ENCODE data around the gene ENTPD1.
"Not testable (repeated sequence)": the region's sequence is repeated elsewhere in the genome, so short reads cannot be mapped to it uniquely, and the experiment has no call there.

The ENTPD1 gene

DNA sequence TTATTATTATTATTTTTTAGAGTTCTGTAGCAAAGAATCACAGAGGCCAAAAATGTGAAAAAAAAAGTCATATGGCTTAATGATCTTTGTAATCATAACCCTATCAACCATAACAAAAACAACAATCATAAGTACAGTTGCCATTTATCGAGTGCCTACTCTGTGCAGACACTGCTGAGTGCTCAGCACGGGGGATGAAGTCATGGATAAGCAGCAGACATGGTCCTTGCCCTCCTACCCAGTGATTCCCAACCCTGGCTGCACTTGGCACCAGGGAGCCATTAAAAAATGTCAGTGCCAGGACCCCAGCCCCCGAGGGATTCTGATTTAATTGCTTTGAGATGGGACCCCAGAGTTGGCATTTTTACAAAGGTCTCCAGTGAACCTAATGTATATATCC lies 38.2 kb downstream of the ENTPD1 start:
- DNase-seq (ENCODE audit: low read depth in 1 of 2, low spot score in 1 of 2) = no peak

DNA sequence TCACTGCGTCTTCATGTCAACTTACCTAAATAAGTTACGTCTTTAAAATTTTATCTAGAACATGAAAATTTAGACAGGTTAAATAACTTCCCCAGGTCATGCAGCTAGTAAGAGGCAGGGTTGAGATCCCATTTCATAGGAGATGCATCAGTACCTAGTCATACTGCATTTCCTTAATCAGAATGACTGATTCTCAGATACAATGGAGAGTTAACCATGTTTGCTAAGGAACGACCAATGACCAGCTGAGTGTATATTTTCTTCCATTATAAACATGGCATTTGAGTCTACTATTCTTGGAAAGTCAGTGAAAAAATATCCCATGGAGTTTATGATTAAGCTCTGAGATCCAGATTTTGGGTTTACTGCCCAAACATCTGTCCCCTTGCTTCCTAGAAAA lies 39.6 kb downstream of the ENTPD1 start:
- no peak for DNase-seq (ENCODE audit: low read depth in 1 of 2, low spot score in 1 of 2)

DNA sequence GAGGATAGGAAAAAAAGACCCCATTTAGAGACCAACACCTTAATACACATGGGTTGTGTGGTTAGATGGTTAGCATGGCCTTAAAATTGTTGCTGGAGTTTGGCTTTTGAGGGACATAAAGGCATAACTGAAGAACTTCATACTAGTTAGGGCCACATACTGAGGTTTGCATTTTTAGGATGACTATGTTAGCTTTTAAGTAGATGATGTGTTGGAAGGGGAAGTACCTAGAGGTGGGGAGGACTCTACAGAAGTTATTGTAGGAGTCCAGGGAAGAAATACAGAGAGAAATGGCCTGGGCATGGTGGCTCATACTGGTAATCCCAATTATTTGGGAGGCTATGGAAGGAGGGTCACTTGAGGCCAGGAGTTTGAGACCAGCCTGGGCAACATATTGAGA lies 40.5 kb downstream of the ENTPD1 start:
- DNase-seq (ENCODE audit: low read depth in 1 of 2, low spot score in 1 of 2) = no peak

DNA sequence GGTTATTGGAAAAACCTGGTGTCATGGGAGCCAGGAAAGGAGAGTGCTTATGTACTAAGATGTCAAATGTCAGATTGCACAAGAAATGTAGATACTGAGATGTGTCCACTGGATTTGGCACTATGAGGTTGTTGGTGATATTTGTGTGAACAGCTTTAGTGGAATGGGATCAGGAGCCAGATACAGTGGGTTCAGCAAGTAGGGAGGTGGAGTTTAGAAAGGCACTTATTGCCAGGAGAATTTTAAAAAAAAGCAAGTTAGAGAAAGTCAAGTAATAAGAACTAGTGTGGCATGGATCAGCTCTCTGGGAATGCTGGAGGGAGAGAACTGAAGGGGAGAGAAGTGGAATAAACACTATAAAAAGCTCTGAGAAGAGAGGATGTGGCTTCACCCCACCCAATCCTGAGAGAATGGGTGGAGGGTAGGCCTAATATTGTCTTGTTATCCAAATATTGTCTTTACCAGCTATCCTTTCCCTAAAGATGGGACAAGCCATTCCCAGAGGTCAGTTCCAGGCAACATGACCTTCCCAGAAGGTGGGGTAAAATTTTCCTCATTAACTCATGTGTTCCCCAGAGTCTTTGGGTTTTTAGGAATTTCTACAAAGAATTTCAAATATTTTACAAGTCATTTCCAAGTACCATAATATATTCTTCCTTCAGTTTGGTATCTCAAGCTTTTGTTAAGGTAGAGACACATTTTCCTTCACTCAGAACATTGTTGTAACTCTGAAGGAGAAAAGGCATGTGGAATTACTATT lies 42.3 kb downstream of the ENTPD1 start:
- no peak for DNase-seq (ENCODE audit: low read depth in 1 of 2, low spot score in 1 of 2)

DNA sequence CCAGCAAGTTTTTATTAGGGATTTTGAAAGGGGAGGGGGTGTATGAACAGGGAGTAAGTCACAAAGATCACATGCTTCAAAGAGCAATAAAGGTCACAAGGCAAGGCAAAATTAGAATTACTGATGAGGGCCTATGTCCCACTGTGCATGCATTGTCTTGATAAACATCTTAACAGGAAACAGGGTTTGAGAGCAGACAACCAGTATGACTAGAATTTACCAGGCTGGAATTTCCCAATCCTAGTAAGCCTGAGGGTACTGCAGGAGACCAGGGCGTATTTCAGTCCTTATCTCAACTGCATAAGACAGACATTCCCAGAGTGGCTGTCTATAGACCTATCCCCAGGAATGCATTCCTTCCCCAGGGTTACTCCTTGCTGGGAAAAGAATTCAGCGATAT lies 44.3 kb downstream of the ENTPD1 start:
- DNase-seq (ENCODE audit: low read depth in 1 of 2, low spot score in 1 of 2) = not testable (repeated sequence)

DNA sequence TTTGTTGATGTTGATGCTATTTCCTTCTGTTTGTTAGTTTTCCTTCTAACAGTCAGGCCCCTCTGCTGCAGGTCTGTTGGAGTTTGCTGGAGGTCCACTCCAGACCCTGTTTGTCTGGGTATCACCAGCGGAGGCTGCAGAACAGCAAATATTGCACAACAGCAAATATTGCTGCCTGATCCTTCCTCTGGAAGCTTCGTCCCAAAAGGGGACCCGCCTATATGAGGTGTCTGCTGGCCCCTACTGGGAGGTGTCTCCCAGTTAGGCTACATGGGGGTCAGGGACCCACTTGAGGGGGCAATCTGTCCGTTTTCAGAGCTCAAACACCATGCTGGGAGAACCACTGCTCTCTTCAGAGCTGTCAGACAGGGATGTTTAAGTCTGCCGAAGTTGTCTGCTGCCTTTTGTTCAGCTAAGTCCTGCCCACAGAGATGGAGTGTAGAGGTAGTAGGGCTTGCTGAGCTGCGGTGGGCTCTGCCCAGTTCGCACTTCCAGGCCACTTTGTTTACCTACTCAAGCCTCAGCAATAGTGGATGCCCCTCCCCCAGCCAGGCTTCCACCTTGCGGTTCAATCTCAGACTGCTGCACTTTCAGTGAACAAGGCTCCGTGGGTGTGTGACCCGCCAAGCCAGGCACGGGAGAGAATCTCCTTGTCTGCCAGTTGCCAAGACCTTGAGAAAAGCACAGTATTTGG lies 50.9 kb downstream of the ENTPD1 start:
- DNase-seq (ENCODE audit: low read depth in 1 of 2, low spot score in 1 of 2) = not testable (repeated sequence)

DNA sequence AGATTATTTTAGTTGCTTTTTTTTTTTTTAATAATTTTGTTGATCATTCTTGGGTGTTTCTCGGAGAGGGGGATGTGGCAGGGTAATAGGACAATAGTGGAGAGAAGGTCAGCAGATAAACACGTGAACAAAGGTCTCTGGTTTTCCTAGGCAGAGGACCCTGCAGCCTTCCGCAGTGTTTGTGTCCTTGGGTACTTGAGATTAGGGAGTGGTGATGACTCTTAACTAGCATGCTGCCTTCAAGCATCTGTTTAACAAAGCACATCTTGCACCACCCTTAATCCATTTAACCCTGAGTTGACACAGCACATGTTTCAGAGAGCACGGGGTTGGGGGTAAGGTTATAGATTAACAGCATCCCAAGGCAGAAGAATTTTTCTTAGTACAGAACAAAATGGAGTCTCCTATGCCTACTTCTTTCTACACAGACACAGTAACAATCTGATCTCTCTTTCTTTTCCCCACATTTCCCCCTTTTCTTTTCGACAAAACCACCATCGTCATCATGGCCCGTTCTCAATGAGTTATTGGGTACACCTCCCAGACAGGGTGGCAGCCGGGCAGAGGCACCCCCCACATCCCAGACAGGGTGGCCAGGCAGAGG lies 52.8 kb downstream of the ENTPD1 start:
- not testable (repeated sequence) for DNase-seq (ENCODE audit: low read depth in 1 of 2, low spot score in 1 of 2)

DNA sequence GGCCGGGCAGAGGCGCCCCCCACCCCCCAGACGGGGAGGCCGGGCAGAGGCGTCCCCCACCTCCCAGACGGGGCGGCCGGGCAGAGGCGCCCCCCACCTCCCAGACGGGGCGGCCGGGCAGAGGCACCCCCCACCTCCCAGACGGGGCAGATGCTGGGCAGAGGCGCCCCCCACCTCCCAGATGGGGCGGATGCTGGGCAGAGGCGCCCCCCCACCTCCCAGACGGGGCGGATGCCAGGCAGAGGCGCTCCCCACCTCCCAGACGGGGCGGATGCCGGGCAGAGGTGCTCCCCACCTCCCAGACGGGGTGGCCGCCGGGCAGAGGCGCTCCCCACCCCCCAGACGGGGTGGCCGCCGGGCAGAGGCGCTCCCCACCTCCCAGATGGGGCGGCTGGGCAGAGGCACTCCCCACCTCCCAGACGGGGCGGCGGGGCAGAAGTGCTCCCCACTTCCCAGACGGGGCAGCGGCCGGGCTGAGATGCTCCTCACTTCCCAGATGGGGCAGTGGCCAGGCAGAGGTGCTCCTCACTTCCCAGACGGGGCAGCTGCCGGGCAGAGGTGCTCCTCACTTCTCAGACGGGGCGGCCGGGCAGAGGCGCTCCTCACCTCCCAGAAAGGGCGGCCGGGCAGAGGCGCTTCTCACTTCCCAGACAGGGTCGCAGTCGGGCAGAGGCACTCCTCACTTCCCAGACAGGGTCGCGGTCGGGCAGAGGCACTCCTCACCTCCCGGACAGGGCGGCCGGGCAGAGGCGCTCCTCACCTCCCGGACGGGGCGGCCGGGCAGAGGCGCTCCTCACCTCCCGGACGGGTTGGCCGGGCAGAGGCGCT lies 53.6 kb downstream of the ENTPD1 start:
- no peak for DNase-seq (ENCODE audit: low read depth in 1 of 2, low spot score in 1 of 2)

DNA sequence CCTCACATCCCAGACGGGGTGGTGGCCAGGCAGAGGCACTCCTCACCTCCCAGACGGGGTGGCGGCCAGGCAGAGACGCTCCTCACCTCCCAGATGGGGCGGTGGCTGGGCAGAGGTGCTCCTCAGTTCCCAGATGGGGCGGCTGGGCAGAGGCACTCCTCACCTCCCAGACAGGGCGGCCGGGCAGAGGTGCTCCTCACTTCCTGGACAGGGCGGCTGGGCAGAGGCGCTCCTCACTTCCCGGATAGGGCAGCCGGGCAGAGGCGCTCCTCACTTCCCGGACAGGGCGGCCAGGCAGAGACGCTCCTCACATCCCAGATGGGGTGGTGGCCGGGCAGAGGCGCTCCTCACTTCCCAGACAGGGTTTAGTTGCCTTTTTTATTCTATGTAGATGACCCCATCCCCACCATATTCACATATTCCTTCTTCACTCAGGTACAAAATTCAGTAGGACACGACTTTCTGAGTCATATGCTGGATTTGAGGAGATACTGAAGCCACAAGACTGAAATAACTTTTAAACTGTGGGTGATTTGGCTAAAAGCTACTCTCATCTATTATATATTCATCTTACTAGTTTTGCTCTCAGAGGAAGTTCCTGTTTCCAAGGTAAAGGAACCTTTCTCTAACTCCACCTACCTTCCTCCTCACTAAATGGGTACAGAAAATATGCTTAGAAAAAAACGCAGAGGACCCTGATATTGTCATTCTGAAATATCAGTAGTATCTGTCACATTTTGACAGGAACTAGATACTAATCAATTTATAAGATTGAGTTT lies 54.4 kb downstream of the ENTPD1 start:
- DNase-seq (ENCODE audit: low read depth in 1 of 2, low spot score in 1 of 2) = no peak

DNA sequence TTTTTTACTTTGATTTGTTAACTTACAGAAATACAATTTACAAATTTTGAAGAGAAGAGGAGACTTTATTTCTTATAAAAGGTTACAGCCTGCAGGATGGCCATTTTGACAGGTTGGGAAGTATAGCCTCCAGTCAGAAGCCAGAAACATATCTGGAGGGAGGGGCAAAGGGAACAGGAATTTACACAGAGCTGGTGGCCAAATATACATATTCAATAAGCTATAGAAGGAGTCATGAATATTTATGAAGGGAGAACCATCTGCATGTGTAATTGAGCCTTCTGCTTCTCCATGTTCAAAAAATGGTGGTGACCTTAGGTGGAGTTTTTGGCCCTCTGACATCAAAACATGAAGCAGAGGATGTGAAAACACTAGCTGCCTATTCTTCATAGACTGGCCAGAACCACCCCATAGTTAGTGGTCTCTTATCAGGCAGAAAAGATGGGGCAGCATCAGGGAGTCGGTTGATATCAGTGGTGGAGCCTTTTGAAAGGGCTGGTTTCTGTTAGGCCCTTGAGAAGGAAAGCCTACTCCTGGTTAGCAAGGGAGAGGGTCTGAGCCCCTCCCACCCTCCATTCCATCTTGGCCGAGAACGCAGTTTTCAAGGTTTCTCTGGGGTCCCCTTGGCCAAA lies 57.2 kb downstream of the ENTPD1 start:
- DNase-seq (ENCODE audit: low read depth in 1 of 2, low spot score in 1 of 2) = no peak

DNA sequence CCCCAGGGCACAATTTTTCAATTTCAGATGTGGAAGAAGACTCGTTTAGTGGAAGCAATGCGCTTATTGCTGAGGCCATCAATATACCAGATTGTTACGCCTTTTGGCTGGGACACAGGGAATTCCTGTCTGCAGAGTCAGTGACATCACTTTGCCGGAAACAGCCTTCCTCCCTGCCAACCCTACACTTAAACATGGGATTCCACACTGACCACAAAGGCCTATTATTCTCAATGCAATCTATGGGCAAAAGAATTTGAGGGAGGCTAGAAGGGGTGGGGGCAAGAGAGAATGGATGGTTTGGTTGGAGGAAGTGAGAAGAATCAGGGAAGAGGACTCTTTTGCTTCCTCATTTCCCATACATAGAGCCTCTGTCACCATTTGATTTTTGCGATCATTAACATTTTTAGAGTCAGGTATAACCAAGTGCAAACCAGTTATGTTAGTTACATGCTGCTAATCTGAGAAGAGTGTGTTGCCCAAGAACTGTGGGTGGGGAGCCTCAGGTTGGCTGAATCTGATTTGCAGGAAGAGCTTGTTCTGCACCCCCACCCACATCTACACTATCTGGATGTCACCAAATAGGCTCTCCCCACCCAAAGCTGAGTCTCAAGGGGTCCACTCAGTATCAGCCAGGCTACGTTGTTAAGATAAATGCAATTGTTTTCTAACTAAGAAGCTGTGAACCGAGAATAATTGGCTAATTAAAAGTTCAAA lies 58.2 kb downstream of the ENTPD1 start:
- no peak for DNase-seq (ENCODE audit: low read depth in 1 of 2, low spot score in 1 of 2)

DNA sequence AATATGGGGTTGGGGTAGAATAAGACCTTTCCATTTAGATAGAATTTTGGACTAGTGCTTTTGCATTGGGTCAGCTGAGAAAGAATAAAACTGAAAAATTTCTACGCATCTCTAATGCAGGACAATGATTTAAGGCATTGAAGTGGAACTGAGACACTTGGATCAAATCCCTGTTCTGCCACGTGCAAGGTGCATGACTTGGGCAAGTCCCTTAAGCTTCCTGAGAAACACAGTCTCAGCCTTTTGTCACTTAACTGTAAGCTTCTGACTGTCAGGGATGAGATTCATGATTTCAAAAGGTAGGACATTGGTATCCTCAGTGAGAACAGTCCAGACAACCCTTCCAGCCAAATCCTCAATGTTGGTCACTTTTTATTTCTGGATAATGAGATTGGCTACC lies 59.2 kb downstream of the ENTPD1 start:
- no peak for DNase-seq (ENCODE audit: low read depth in 1 of 2, low spot score in 1 of 2)

DNA sequence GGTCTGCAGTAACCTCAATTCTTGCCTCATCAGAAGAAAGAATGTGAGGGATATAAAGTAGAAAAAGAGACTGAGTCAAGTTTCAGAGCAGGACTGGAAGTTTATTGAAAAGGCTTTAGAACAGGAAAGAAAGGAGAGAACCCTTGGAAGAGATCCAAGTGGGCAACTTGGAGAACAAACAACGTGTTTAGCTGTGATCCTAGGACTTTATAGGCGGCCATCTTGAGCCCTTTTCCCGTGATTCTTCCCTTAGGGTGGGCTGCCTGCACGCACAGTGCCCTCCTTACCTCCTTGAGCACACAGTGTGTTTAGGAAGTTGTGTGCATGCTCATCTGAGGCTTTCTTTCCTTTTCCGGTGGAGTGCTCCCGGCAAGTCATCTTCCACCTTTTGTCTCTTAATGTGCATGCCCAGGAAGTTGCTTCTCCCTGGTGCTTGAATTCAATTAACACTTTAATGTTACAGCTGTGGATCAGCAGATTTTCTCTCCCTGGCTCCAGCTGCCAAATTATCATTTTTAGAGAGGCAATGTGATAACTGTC lies 59.8 kb downstream of the ENTPD1 start:
- DNase-seq (ENCODE audit: low read depth in 1 of 2, low spot score in 1 of 2) = no peak

DNA sequence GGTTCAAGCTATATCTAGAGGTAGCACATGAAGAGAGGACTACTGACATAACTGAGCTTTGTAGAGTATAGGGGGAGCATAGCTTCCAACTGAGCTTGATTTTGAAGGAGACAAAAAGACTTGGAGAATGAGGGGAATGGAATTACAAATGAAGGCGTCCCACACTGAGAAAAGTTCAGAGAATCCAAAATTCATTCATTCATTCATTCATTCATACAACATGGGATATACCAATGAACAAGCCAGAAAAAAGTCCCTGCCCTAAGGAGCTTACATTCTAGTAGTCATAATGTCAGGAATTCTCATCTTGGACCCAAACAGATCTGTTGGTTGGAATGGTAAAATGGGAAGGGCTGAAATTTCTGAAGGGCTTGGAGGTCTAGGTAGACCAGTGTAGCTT lies 62.0 kb downstream of the ENTPD1 start:
- DNase-seq (ENCODE audit: low read depth in 1 of 2, low spot score in 1 of 2) = no peak

DNA sequence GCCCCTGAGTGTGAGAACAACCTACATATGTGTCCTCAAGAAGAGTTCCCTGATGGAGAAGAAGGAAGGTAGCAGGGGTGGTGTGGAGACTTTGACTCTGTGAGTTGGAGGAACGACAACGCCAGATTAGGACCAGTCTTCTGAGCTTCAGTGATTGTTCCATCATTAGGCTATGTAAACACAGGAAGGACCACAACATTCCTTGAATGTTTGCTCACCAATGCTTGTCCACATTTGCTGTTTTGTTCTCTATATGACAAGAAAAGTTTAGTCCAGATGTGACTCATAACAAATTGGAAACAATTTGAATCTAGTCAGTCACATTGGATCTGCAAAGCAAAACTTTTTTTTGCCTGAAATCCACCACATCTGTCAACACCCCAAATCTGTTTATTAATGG lies 62.7 kb downstream of the ENTPD1 start:
- DNase-seq (ENCODE audit: low read depth in 1 of 2, low spot score in 1 of 2) = no peak

DNA sequence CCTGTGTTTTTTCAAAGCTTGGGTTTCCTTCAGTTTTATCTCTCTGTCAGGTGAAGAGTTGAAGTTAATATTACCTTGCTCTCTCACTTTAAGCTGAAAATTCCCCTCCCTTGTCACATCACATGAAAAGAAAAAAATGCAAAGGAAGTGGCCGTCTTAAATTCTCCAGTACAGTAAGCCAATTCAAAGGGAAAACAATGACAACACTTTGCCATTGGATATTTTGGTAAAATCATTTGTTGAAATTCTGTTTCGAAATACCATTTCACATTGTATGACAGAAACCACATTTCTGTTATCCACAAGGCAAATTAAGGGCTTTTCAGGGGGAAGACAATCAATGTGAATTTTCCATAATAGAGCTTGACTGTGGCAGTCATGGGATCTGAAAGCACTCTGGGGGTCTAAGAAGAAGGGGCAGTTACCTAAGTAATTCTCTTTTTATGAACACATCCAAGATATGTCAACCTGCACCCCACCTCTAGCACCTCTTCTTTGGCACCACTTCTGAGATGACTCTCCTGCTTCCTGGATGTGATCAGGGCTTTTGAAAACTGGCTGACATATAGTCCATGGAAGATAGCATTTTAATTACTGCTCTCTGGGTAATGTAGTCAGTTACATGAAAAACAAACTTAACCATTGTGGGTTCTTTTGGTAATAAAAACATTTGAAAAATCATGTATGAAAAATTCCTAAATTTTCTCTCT lies 63.8 kb downstream of the ENTPD1 start:
- DNase-seq (ENCODE audit: low read depth in 1 of 2, low spot score in 1 of 2) = no peak

DNA sequence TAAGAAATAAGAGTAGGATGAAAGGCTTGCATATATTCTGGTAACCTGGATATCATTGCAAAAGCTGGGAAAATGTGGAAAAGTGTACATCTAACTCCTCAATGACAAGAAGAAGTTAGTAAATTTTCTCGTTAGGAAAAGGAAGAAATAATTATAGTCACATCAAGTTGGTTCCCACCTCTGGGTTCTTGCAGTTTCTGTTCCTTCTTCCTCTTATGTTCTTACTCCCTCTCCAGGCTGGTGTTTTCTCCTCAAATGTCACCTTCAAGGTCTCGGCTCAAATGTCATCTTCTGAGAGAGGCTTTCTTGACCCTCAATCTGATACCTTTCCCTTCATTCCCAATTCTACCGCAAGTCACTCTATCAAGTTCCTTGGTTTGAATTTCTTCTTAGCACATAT lies 64.4 kb downstream of the ENTPD1 start:
- no peak for DNase-seq (ENCODE audit: low read depth in 1 of 2, low spot score in 1 of 2)

DNA sequence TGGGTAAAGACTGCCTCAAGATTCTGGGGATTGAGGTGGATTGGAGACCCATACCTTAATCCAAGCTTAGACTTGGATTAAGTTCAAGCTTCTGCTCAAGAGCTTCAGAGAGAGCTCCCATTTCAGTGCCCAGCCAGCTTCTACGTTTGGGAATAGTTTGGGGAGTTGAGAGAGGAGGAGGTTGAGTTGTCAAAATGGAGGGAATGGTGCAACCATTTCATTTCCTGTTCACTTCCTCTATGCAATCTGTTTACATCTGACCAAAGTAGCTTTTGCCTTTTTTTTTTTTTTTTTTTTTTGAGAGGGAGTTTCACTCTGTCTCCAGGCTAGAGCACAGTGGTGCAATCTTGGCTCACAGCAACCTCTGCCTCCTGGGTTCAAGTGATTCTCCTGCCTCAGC lies 65.8 kb downstream of the ENTPD1 start:
- DNase-seq (ENCODE audit: low read depth in 1 of 2, low spot score in 1 of 2) = no peak

DNA sequence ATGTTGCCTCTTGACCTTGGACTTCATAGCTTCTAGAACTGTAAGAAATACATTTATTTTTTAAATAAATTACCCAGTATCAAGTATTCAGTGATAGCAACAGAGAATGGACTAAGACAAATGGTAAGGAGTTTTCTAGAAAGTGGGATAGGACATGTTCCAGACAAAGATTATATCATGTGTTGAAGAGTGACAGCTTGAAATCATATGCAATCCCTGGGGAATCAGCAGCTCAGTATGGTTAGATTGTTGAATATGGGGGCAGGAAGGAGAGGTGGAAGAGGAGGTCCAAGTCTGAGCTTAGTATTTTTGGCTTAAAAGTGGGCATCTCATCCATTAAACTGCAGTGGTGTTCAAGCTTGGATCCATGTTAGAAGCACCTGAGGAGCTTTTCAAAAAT lies 74.1 kb downstream of the ENTPD1 start:
- DNase-seq (ENCODE audit: low read depth in 1 of 2, low spot score in 1 of 2) = no peak
